Esophagus (tissue), 2 donors: ENCODE results near the gene IVNS1ABP. TPM values are rescaled to one million over a fixed set of nuclear protein-coding genes. Genes with fewer than 3 reads are reported as not detected.

Experiments used
- H3K27ac ChIP-seq, 2 donors: one replicate each; pipeline ENCODE4 v1.5.1; 2013; ENCODE audit warnings: low read depth in 2 of 2, mild to moderate bottlenecking in 2 of 2, inconsistent platforms in 1 of 2, low read length in 1 of 2, moderate library complexity in 1 of 2
- H3K27me3 ChIP-seq, 2 donors: one replicate each; pipeline ENCODE4 v1.6.1; 2013; ENCODE audit warnings: low read length in 2 of 2, control low read depth in 1 of 2, mild to moderate bottlenecking in 1 of 2; ENCODE audit not compliant: insufficient read depth in 2 of 2, control insufficient read depth in 1 of 2
- H3K36me3 ChIP-seq, 2 donors: one replicate each; pipeline ENCODE4 v1.6.1; 2013; ENCODE audit warnings: low read length in 1 of 2; ENCODE audit not compliant: control insufficient read depth in 2 of 2, insufficient read depth in 2 of 2
- H3K4me1 ChIP-seq, 2 donors: one replicate each; pipeline ENCODE4 v1.6.1; 2013; ENCODE audit warnings: low read length in 1 of 2; ENCODE audit not compliant: control insufficient read depth in 2 of 2, insufficient read depth in 2 of 2
- H3K4me3 ChIP-seq, 2 donors: one replicate each; pipeline ENCODE4 v1.5.1; 2013; ENCODE audit warnings: low read length in 2 of 2, mild to moderate bottlenecking in 2 of 2, low read depth in 1 of 2, moderate library complexity in 1 of 2
- H3K9me3 ChIP-seq, 2 donors: one replicate each; pipeline ENCODE4 v1.6.1; 2013; ENCODE audit warnings: mild to moderate bottlenecking in 2 of 2, low read depth in 1 of 2, low read length in 1 of 2, moderate library complexity in 1 of 2; ENCODE audit not compliant: control insufficient read depth in 2 of 2, insufficient read depth in 1 of 2
- WGBS, 2 donors: extraction: QIAGEN DNeasy Blood & Tissue Kit; methylation state at CpG; one replicate each; pipeline ENCODE4 v1.1.7; 2013; 5-methylcytosine and 5-hydroxymethylcytosine counted together
- polyA plus RNA-seq, 2 donors: library from polyadenylated mRNA; stranded (reverse); fragments of 200-250 nt; gene quantifications; one replicate each; pipeline ENCODE4 v1.2.3, GENCODE V29; 2013
- donor health status: healthy with polysubstance abuse.
- donor health status: Bipolar disorder and iron deficiency.

Gene IVNS1ABP
- polyA plus RNA-seq, 2 donors = 40.5 to 40.8 TPM

GRCh38 chr1:185288435-185288834, 28.6 kb downstream of the IVNS1ABP start:
- H3K36me3 ChIP-seq = no peaks in the 10 kb centered on the region
- no peak overlapping the region for H3K27ac ChIP-seq
- no peak overlapping the region for H3K4me3 ChIP-seq
- H3K4me1 ChIP-seq = no peaks in the 10 kb centered on the region
- H3K9me3 ChIP-seq = peaks cover 0 to 3% of the 10 kb centered on the region in 2 donors
- no peaks in the 10 kb centered on the region for H3K27me3 ChIP-seq
- 94 to 96% methylated on average over 3 of the region's 3 CpGs for WGBS, 2 donors

DNA sequence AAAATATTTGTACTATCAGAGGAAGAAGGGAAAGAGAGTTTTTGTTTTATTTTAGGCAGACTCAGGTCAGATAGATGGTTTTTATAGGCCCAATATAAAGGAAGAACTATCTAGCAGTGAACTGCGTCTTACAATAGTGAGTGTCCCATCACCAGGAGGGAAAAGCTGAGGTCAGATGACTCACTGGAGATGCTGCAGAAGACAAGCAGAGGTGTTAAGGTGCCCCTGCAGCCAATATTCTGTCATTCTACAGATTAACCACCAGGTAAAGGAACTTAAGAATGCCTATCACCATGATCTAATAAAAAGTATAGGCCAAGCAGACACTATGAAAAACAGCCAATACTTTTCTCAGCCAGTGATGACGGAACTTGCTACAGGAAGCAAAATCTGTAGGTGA, 29.6 kb downstream of the IVNS1ABP start:
- no peak overlapping the region for H3K27ac ChIP-seq
- no peaks in the 10 kb centered on the region for H3K36me3 ChIP-seq
- WGBS, 2 donors = 93 to 99% methylated on average over 2 of the region's 2 CpGs
- H3K4me3 ChIP-seq = no peak overlapping the region
- no peaks in the 10 kb centered on the region for H3K27me3 ChIP-seq
- H3K9me3 ChIP-seq = peaks cover 0 to 3% of the 10 kb centered on the region in 2 donors
- H3K4me1 ChIP-seq = no peaks in the 10 kb centered on the region

DNA sequence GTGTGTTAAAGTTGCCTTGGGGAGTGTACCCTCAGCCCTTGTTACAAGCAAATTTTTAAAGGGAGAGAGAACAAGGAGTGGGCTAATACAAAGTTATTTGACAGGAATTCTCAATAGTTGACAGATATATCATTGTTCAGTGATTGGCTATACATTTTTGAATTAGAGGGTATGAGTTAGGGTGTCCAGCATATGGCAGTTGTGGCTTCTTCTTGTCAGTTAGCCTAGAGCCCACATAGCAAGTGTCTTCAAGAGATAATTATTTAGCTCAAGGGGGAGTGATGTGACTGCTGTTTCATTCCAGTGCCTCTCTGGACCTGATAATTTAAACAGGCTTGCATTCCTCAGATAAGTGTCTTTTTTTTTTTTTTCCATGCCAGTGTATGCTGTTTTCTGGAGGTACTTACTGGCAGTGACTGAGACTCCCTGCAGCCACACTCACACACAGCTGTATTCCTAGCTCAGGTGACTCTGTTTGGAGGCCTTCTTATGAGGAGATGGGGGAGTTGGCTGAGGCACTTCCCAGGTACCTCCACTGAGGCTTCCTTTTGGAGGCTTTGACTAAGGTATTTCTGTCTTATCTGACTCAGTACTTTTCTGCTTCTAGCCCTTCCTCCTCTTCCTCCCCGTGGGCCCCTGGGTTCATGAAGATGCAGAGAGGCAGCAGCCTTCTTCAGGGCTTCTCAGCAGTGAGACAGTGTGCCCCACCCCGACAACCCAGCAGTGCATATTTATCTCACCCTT, 32.3 kb downstream of the IVNS1ABP start:
- Histone ChIP-seq H3K4me3 (no peak overlapping the region), H3K36me3 (peaks cover 0 to 2% of the 10 kb centered on the region in 2 donors), H3K9me3 (peaks cover 2 to 3% of the 10 kb centered on the region in 2 donors), H3K27ac (no peak overlapping the region), H3K27me3 (no peaks in the 10 kb centered on the region), H3K4me1 (no peaks in the 10 kb centered on the region)
- WGBS, 2 donors = 48 to 64% methylated on average over 2 of the region's 2 CpGs

- Histone ChIP-seq H3K4me1 (no peaks in the 10 kb centered on the region), H3K27me3 (no peaks in the 10 kb centered on the region), H3K27ac (no peak overlapping the region), H3K9me3 (peaks cover 2 to 3% of the 10 kb centered on the region in 2 donors), H3K4me3 (no peak overlapping the region), H3K36me3 (peaks cover 0 to 2% of the 10 kb centered on the region in 2 donors)
- 76 to 79% methylated on average over 2 of the region's 2 CpGs for WGBS, 2 donors
These were observed 32.9 kb downstream of the IVNS1ABP start for GRCh38 chr1:185284116-185284515.

- Histone ChIP-seq H3K4me3 (no peak overlapping the region), H3K27me3 (no peaks in the 10 kb centered on the region)
- 65 to 79% methylated on average over 3 of the region's 3 CpGs for WGBS, 2 donors
These were observed 35.8 kb downstream of the IVNS1ABP start for GRCh38 chr1:185281245-185281644.

DNA sequence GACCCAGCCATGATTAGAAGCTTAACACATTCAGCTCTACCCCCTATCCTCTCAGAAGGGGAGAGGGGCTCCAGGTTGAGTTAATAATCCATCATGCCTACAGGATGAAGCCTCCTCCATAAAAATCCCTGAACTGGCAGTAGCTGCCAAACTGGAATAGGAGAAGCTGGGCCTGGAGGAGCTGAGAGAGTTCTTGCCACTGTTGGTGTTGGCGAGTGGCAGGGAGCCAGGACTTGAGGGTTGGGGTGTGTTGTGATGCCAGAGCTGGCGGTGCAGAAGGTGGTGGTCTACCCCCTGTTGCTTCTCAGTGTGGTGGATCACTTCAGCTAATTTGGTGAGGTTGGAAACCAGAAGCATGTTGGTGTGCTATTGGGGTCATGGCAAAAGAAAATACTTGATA, 36.5 kb downstream of the IVNS1ABP start:
- no peak overlapping the region for H3K27ac ChIP-seq
- H3K27me3 ChIP-seq = no peaks in the 10 kb centered on the region
- H3K9me3 ChIP-seq = peaks cover 2 to 3% of the 10 kb centered on the region in 2 donors
- 99 to 100% methylated on average over 2 of the region's 2 CpGs for WGBS, 2 donors
- no peak overlapping the region for H3K4me3 ChIP-seq
- H3K4me1 ChIP-seq = no peaks in the 10 kb centered on the region
- peaks cover 0 to 2% of the 10 kb centered on the region in 2 donors for H3K36me3 ChIP-seq

More at GRCh38 chr1:185281245-185281644, 35.8 kb downstream of the IVNS1ABP start:
- peaks cover 2 to 3% of the 10 kb centered on the region in 2 donors for H3K9me3 ChIP-seq
- H3K36me3 ChIP-seq = peaks cover 0 to 2% of the 10 kb centered on the region in 2 donors
- no peak overlapping the region for H3K27ac ChIP-seq
- no peaks in the 10 kb centered on the region for H3K4me1 ChIP-seq

GRCh38 chr1:185279571-185279970, 37.5 kb downstream of the IVNS1ABP start:
- H3K9me3 ChIP-seq = peaks cover 0 to 2% of the 10 kb centered on the region in 2 donors
- H3K27me3 ChIP-seq = no peaks in the 10 kb centered on the region
- H3K36me3 ChIP-seq = peaks cover 0 to 2% of the 10 kb centered on the region in 2 donors
- H3K4me3 ChIP-seq = no peak overlapping the region
- H3K4me1 ChIP-seq = no peaks in the 10 kb centered on the region
- H3K27ac ChIP-seq = no peak overlapping the region

- H3K27ac ChIP-seq = no peak overlapping the region
- 90 to 92% methylated on average over 4 of the region's 4 CpGs for WGBS, 2 donors
These were observed 45.1 kb downstream of the IVNS1ABP start for GRCh38 chr1:185271921-185272320.

DNA sequence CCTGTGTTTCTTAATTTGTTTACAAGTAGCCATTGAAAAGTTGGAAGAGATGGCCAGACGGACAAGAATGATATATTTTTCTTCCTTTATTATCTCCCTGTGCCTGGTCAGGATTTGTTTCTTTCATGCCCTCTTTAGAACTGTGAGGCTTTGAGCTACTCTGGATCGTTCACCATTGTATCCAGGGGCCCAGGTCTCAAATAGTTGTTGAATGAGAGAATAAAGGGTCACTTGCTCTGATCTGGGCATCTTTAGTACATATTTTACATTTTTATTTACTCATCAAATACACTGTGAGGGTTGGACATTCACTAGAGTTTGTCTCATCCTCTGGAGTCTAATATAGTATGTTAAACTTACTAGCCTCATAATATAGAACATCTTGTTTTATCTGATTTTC, 48.7 kb downstream of the IVNS1ABP start:
- whole genome bisulfite sequencing, 2 donors = 80 to 83% methylated on average over 2 of the region's 2 CpGs
- H3K27me3 ChIP-seq = no peaks in the 10 kb centered on the region
- no peak overlapping the region for H3K4me3 ChIP-seq
- H3K27ac ChIP-seq = no peak overlapping the region
- no peaks in the 10 kb centered on the region for H3K4me1 ChIP-seq
- H3K36me3 ChIP-seq = no peaks in the 10 kb centered on the region
- no peaks in the 10 kb centered on the region for H3K9me3 ChIP-seq

More at GRCh38 chr1:185271921-185272320, 45.1 kb downstream of the IVNS1ABP start:
- Histone ChIP-seq H3K4me1 (no peaks in the 10 kb centered on the region), H3K27me3 (no peaks in the 10 kb centered on the region), H3K4me3 (no peak overlapping the region), H3K36me3 (no peaks in the 10 kb centered on the region), H3K9me3 (no peaks in the 10 kb centered on the region)

GRCh38 chr1:185267701-185268100, 49.3 kb downstream of the IVNS1ABP start:
- Histone ChIP-seq H3K4me1 (no peaks in the 10 kb centered on the region), H3K4me3 (no peak overlapping the region), H3K36me3 (no peaks in the 10 kb centered on the region), H3K9me3 (no peaks in the 10 kb centered on the region), H3K27ac (no peak overlapping the region), H3K27me3 (no peaks in the 10 kb centered on the region)
